Heart right ventricle (tissue), 16 donors: ENCODE results near the gene CENPP. TPM values are rescaled to one million over a fixed set of nuclear protein-coding genes. Genes with fewer than 3 reads are reported as not detected.

Experiments
- ATAC-seq, 8 donors: fragments of 200-7000 bp; cut with Tn5 transposase; one replicate each; pipeline ENCODE4 v1.9.1; 2020; ENCODE audit warnings: mild to moderate bottlenecking in 8 of 8, moderate library complexity in 8 of 8, moderate number of reproducible peaks in 1 of 8
- DNase-seq, 2 donors: peaks; one replicate each; pipeline ENCODE4 v3.0.0-alpha.2; 2020
- H3K27ac ChIP-seq, 10 donors: fragments of 200-600 bp; sonication (generic) in 2 of 10; one replicate each; pipeline versions ENCODE4 v1.5.0 to v1.8.0; 2020 to 2022; ENCODE audit warnings: mild to moderate bottlenecking in 3 of 10
- H3K27me3 ChIP-seq, 7 donors: fragments of 200-600 bp; one replicate each; pipeline ENCODE4 v1.8.0; 2021 to 2022; ENCODE audit warnings: mild to moderate bottlenecking in 2 of 7
- H3K36me3 ChIP-seq, 9 donors: fragments of 200-600 bp; sonication (generic) in 1 of 9; one replicate each; pipeline versions ENCODE4 v1.5.0 to v1.8.0; 2020 to 2022; ENCODE audit warnings: mild to moderate bottlenecking in 2 of 9
- H3K4me1 ChIP-seq, 9 donors: fragments of 200-600 bp; sonication (generic) in 1 of 9; one replicate each; pipeline versions ENCODE4 v1.5.0 to v1.8.0; 2020 to 2022; ENCODE audit warnings: mild to moderate bottlenecking in 4 of 9
- H3K4me3 ChIP-seq, 10 donors: fragments of 200-600 bp; sonication (generic) in 2 of 10; one replicate each; pipeline versions ENCODE4 v1.5.0 to v1.8.0; 2020 to 2022; ENCODE audit warnings: mild to moderate bottlenecking in 7 of 10, moderate library complexity in 2 of 10
- H3K9me3 ChIP-seq, 11 donors: fragments of 200-600 bp in 10 of 11; sonication (generic) in 2 of 11; one replicate each; pipeline versions ENCODE4 v1.5.0 to v1.8.0; 2013 to 2022; ENCODE audit warnings: mild to moderate bottlenecking in 2 of 11, control low read depth in 1 of 11, moderate library complexity in 1 of 11
- WGBS, 2 donors: extraction: QIAGEN DNeasy Blood & Tissue Kit; methylation state at CpG; one replicate each; pipeline ENCODE4 v1.1.7; 2013; ENCODE audit warnings: inconsistent platforms in 1 of 2; 5-methylcytosine and 5-hydroxymethylcytosine counted together
- intact Hi-C, 10 donors: fragments of 100-400 bp; cut with DNase I; formaldehyde crosslinking; loops; one replicate each; pipeline versions ENCODE4 v1.11.1 to v1.14.2; 2022
- polyA plus RNA-seq, 2 donors: library from polyadenylated mRNA; stranded (reverse); fragments of 200-250 nt; gene quantifications; one replicate each; pipeline ENCODE4 v1.2.3, GENCODE V29; 2013
- total RNA-seq, 10 donors: library from RNA; stranded (reverse); fragmentation: NEBNext Ultra II Directional in 3 of 10; extraction: Animal tissue kit (Norgen Biotek cat#: 25700) in 3 of 10; gene quantifications; one replicate each; pipeline versions ENCODE4 v1.2.1 to v1.2.4, GENCODE V29; 2021 to 2023
- TF ChIP-seq, protein P1 (sequence below), 9 donors: fragments of 200-600 bp; sonication (generic) in 2 of 9; IDR thresholded peaks; one replicate each; pipeline versions ENCODE4 v1.5.0 to v1.8.0; 2021 to 2022; ENCODE audit warnings: antibody characterized with exemption in 9 of 9, mild to moderate bottlenecking in 5 of 9, moderate library complexity in 1 of 9
- donor health status: Arrhythmogenic right ventricular cardiomyopathy.
- donor health status: ischemic (EF 13 %, LVEDD 7.1; RV severe dilation, severe dysfunction).
- donor health status: healthy with polysubstance abuse.
- donor health status: DM: no; HTN: yes; CAD: no.
- donor health status: DM: no; HTN: no; CAD: no.
- donor health status: ischemic (EF 25% LVEDD 6.9; RV normal size, moderate dysfunction).
- donor health status: ischemic (EF 25% LVEDD 5.7; RV mildly dilated, moderate dysfunction).
- donor health status: healthy.
- donor health status: DM: yes; HTN: yes; CAD: no.
- donor health status: Ischemic cardiomyopathy.
- donor health status: ischemic (EF 35%, LVEDD 5.7; RV mildly dilated, moderate dysfunction).
- donor health status: nonischemic (EF 11% LVEDD 7.7; RV severe dilation, severe dysfunction).
- donor health status: DM: yes; HTN: yes; CAD: no.
- donor health status: PGD.
- donor health status: ischemic (EF 29% LVEDD 5.4; RV normal size, mild dysfunction).
- donor health status: nonischemic (EF 23%, LVEDD 6.1; RV moderate dilation, normal function).

Gene CENPP
- total and polyA plus RNA-seq, 12 donors = 1.3 to 5.2 (median 2.8) TPM

GRCh38 chr9:92607088-92607487 is 281.3 kb downstream of the CENPP start:
- H3K9me3 ChIP-seq = peaks cover 0 to 24% (median 7%) of the 10 kb centered on the region in 11 donors
- no peaks in the 10 kb centered on the region for H3K27me3 ChIP-seq
- TF ChIP-seq, protein P1, sequence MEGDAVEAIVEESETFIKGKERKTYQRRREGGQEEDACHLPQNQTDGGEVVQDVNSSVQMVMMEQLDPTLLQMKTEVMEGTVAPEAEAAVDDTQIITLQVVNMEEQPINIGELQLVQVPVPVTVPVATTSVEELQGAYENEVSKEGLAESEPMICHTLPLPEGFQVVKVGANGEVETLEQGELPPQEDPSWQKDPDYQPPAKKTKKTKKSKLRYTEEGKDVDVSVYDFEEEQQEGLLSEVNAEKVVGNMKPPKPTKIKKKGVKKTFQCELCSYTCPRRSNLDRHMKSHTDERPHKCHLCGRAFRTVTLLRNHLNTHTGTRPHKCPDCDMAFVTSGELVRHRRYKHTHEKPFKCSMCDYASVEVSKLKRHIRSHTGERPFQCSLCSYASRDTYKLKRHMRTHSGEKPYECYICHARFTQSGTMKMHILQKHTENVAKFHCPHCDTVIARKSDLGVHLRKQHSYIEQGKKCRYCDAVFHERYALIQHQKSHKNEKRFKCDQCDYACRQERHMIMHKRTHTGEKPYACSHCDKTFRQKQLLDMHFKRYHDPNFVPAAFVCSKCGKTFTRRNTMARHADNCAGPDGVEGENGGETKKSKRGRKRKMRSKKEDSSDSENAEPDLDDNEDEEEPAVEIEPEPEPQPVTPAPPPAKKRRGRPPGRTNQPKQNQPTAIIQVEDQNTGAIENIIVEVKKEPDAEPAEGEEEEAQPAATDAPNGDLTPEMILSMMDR (IDR thresholded peaks at IDR 0.05) = no peak
- 13 to 22% methylated on average over 2 of the region's 2 CpGs for whole genome bisulfite sequencing, 2 donors
- no peak for ATAC-seq
- peaks cover 11 to 61% (median 33%) of the 10 kb centered on the region in 9 donors for H3K4me1 ChIP-seq
- H3K4me3 ChIP-seq = no peak overlapping the region
- peaks cover 0 to 16% (median 6%) of the 10 kb centered on the region in 9 donors for H3K36me3 ChIP-seq
- H3K27ac ChIP-seq = peak overlapping the region in 8 of 10 donors; percentile 15 to 93 (median 88)
- no peak for DNase-seq
- intact Hi-C loops = no loop called here

- intact Hi-C loops = no loop called here
- H3K36me3 ChIP-seq = peaks cover 0 to 22% (median 11%) of the 10 kb centered on the region in 9 donors
- no peaks in the 10 kb centered on the region for H3K27me3 ChIP-seq
- 40 to 46% methylated on average over 4 of the region's 4 CpGs for WGBS, 2 donors
- H3K27ac ChIP-seq = peak overlapping the region in 9 of 10 donors; percentile 15 to 93 (median 86)
- no peak overlapping the region for H3K4me3 ChIP-seq
- DNase-seq = no peak
- peaks cover 11 to 61% (median 33%) of the 10 kb centered on the region in 9 donors for H3K4me1 ChIP-seq
- TF ChIP-seq, protein P1 (IDR thresholded peaks at IDR 0.05) = no peak
- peak in 1 of 8 donors; percentile 18 for ATAC-seq
- peaks cover 0 to 24% (median 7%) of the 10 kb centered on the region in 11 donors for H3K9me3 ChIP-seq
Observed at GRCh38 chr9:92607773-92608172, 282.0 kb downstream of the CENPP start.

DNA sequence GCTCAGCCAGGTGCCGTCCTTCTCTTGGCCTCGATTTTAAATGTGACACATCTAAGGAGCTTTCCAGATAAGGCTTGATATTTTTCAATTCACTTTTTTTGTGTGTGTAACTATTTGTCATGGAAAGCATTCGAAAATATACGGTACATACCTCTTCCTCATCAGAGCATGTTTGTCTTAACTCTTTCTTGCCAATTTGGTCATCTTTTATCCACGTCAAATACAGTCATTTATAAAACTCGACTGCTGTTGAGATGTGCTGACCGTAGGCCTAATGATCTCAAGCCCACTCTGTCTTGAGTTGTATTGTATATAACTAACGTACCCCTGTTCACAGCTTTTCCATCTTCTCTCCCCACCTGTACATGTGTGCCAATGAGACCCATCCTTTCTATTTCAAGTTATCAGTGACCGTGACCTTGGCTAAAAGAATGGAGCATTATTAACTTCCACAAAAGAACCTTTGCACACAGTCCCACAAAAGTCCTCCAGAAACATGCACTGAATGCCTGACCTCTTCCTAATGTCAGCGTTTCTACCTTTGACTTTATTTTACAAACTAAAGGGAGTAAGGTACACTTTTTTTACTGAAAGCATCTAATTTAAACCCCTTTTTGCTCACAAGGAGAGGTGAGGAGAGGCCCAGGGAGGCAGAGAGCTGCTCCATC is 282.6 kb downstream of the CENPP start:
- Histone ChIP-seq H3K9me3 (peaks cover 0 to 24% (median 7%) of the 10 kb centered on the region in 11 donors), H3K36me3 (peaks cover 0 to 28% (median 16%) of the 10 kb centered on the region in 9 donors), H3K27ac (peak overlapping the region; percentile 74 to 93 (median 87)), H3K4me1 (peaks cover 11 to 61% (median 33%) of the 10 kb centered on the region in 9 donors), H3K27me3 (no peaks in the 10 kb centered on the region), H3K4me3 (no peak overlapping the region)
- TF ChIP-seq, protein P1 (IDR thresholded peaks at IDR 0.05) = no peak
- 64 to 73% methylated on average over 10 of the region's 10 CpGs for WGBS, 2 donors
- DNase-seq = no peak
- no peak for ATAC-seq
- intact Hi-C loops = no loop called here

DNA sequence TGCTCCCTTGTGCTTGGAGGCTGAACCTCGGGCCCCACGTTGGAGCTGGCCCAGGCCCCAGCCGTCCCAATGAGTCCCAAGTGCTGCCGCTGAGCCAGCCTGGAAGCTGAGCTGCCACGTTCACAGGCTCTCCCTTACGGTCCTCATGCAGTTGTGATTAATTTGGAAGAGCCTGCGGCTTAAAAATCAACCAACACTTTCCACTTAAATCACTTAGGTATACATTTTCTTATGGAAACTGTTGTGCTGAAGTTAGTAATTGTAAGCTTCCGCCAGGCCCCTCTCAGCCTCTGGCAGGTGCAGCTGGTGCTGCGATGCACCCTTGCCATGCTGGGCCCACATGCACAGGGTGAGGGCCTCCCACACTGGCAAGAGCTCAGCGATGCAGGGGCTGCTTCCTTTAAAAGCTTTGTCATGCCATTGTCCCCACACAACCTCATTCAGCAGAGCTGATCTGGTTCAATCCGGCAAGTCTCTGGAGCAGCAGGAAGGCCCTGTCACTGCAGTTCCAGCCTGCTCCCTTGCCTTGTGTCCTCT is 283.2 kb downstream of the CENPP start:
- H3K27me3 ChIP-seq = no peaks in the 10 kb centered on the region
- peaks cover 11 to 61% (median 33%) of the 10 kb centered on the region in 9 donors for H3K4me1 ChIP-seq
- H3K27ac ChIP-seq = peak overlapping the region; percentile 74 to 93 (median 87)
- intact Hi-C loops = no loop called here
- no peak overlapping the region for H3K4me3 ChIP-seq
- TF ChIP-seq, protein P1 (IDR thresholded peaks at IDR 0.05) = no peak
- 57 to 59% methylated on average over 11 of the region's 11 CpGs for WGBS, 2 donors
- ATAC-seq (peak; percentile 56 to 67 (median 61)), DNase-seq (peak in 1 of 2 donors; percentile 70)
- peaks cover 0 to 34% (median 22%) of the 10 kb centered on the region in 9 donors for H3K36me3 ChIP-seq
- H3K9me3 ChIP-seq = peaks cover 0 to 20% (median 4%) of the 10 kb centered on the region in 11 donors
